HepG2 (cell line): ENCODE results near the gene NAALADL1. TPM values are rescaled to one million over a fixed set of nuclear protein-coding genes. Genes with fewer than 3 reads are reported as not detected.

Experiments
- ATAC-seq: fragments of 200-7000 bp; cut with Tn5 transposase; 3 replicates; pipeline ENCODE4 v1.9.1; 2020; ENCODE audit warnings: mild to moderate bottlenecking, moderate library complexity
- BruUV-seq: library from RNA; stranded (reverse); fragments of 400-500 nt; replicated peaks from 2 replicates; lab custom pipeline; 2021; lab: Mats Ljungman, UMichigan
- CTCF ChIA-PET: fragments of 300-600 bp; formaldehyde crosslinking; extraction: SDS; loops from one replicate; lab custom pipeline; 2021; ENCODE audit warnings: low total read pairs, inconsistent platforms, low intra/inter-chr PET ratio; lab: Yijun Ruan, JAX
- POLR2A ChIA-PET: fragments of 350-600 bp; sonication (Branson Sonifier 250); formaldehyde crosslinking; loops from one replicate; lab custom pipeline; 2020; ENCODE audit warnings: antibody characterized with exemption, inconsistent platforms; lab: Yijun Ruan, JAX
- DNase-seq: peaks from one replicate; pipeline ENCODE4 v3.0.0-alpha.2; 2015; ENCODE audit warnings: low spot score
- FAIRE-seq: peaks from 3 replicates; lab custom pipeline; 2011; peaks lifted over from hg19 to GRCh38; lab: Jason Lieb, UNC
- H2AFZ ChIP-seq: one replicate; pipeline ENCODE4 v1.6.1; 2011; ENCODE audit warnings: low read length, inconsistent platforms
- H3K27ac ChIP-seq: fragments of 300-600 bp; 3 replicates; pipeline ENCODE4 v1.8.0; 2011; ENCODE audit warnings: mixed run types, mild to moderate bottlenecking, mixed read lengths, low read length, inconsistent platforms; ENCODE audit not compliant: insufficient read depth; ENCODE audit errors: extremely low read length
- H3K27me3 ChIP-seq, 2 experiments: fragments of 200-600 bp in 1 of 2; 2 replicates in 1 of 2; 3 replicates in 1 of 2; pipeline versions ENCODE4 v1.6.0 to v1.8.0; 2011; ENCODE audit warnings: low read length in 2 of 2, mild to moderate bottlenecking in 2 of 2, moderate library complexity in 2 of 2, inconsistent platforms in 1 of 2; ENCODE audit not compliant: insufficient read depth in 2 of 2, control insufficient read depth in 1 of 2
- H3K36me3 ChIP-seq, 2 experiments: fragments of 200-600 bp in 1 of 2; replicated peaks in 1 of 2; 2 replicates in 1 of 2; 3 replicates in 1 of 2; pipeline versions ENCODE4 v1.5.1 to v1.8.0; 2011; ENCODE audit warnings: low read length in 2 of 2, inconsistent platforms in 1 of 2; ENCODE audit not compliant: insufficient read depth in 2 of 2, control insufficient read depth in 1 of 2
- H3K4me1 ChIP-seq: 2 replicates; pipeline ENCODE4 v1.5.1; 2012; ENCODE audit warnings: low read length, inconsistent platforms; ENCODE audit not compliant: insufficient read depth
- H3K4me2 ChIP-seq: 2 replicates; pipeline ENCODE4 v1.6.0; 2011; ENCODE audit warnings: low read depth, low read length, inconsistent platforms
- H3K4me3 ChIP-seq, 3 experiments: fragments of 200-600 bp in 1 of 3; sonication (generic), shearing (Covaris generic) in 1 of 3; replicated peaks in 1 of 3; 2 replicates each; pipeline ENCODE4 v1.5.1; 2011 to 2016; ENCODE audit warnings: low read length in 3 of 3, inconsistent platforms in 2 of 3, low read depth in 2 of 3, mild to moderate bottlenecking in 2 of 3, control low read depth in 1 of 3, mixed read lengths in 1 of 3; ENCODE audit not compliant: insufficient read depth in 1 of 3
- H3K79me2 ChIP-seq: one replicate; pipeline ENCODE4 v1.6.1; 2011; ENCODE audit warnings: low read length, inconsistent platforms; ENCODE audit not compliant: insufficient read depth
- H3K9ac ChIP-seq: 2 replicates; pipeline ENCODE4 v1.6.0; 2011; ENCODE audit warnings: mild to moderate bottlenecking, low read depth, low read length, inconsistent platforms; ENCODE audit not compliant: insufficient read depth
- H3K9me3 ChIP-seq: 2 replicates; pipeline ENCODE4 v1.5.1; 2012; ENCODE audit warnings: mild to moderate bottlenecking, low read length
- H4K20me1 ChIP-seq: 2 replicates; pipeline ENCODE4 v1.6.0; 2011; ENCODE audit warnings: inconsistent platforms, mild to moderate bottlenecking, low read length, moderate library complexity; ENCODE audit not compliant: insufficient read depth
- ARID2 ChIP-seq: sonication (generic); formaldehyde crosslinking; IDR thresholded peaks from 2 replicates; pipeline ENCODE4 v1.8.1; 2022; ENCODE audit warnings: mild to moderate bottlenecking, missing genetic modification reagents, borderline replicate concordance
- BORCS8-MEF2B ChIP-seq: sonication (generic); formaldehyde crosslinking; IDR thresholded peaks from 2 replicates; pipeline ENCODE4 v1.8.0; 2022; ENCODE audit warnings: mild to moderate bottlenecking, missing genetic modification reagents
- DMAP1 ChIP-seq: IDR thresholded peaks from 2 replicates; pipeline ENCODE4 v1.6.1; 2016
- GABPB1 ChIP-seq: IDR thresholded peaks from 2 replicates; pipeline ENCODE4 v1.6.1; 2016; ENCODE audit warnings: mild to moderate bottlenecking, missing genetic modification reagents, moderate library complexity, missing compliant biosample characterization
- GATAD2A ChIP-seq: IDR thresholded peaks from 2 replicates; pipeline ENCODE4 v1.6.1; 2016
- GLI4 ChIP-seq: sonication (generic); formaldehyde crosslinking; IDR thresholded peaks from 2 replicates; pipeline ENCODE4 v1.5.1; 2020; ENCODE audit warnings: missing genetic modification reagents, mild to moderate bottlenecking, moderate library complexity, borderline replicate concordance
- HOXD1 ChIP-seq: sonication (generic); formaldehyde crosslinking; IDR thresholded peaks from 2 replicates; pipeline ENCODE4 v1.5.0; 2020; ENCODE audit warnings: missing genetic modification reagents
- IRF9 ChIP-seq: sonication (generic); formaldehyde crosslinking; IDR thresholded peaks from 2 replicates; pipeline ENCODE4 v1.8.0; 2022; ENCODE audit warnings: missing genetic modification reagents, mild to moderate bottlenecking, borderline replicate concordance
- KIAA2018 ChIP-seq: sonication (generic); formaldehyde crosslinking; IDR thresholded peaks from 2 replicates; pipeline ENCODE4 v1.5.0; 2020; ENCODE audit warnings: mild to moderate bottlenecking, missing genetic modification reagents, borderline replicate concordance
- PHF21A ChIP-seq: sonication (generic); formaldehyde crosslinking; IDR thresholded peaks from 2 replicates; pipeline ENCODE4 v1.5.0; 2020; ENCODE audit warnings: mild to moderate bottlenecking, missing genetic modification reagents
- RXRA ChIP-seq: sonication (generic); formaldehyde crosslinking; IDR thresholded peaks from 2 replicates; pipeline ENCODE4 v1.5.1; 2020; ENCODE audit warnings: missing genetic modification reagents
- UBTF ChIP-seq: sonication (generic); formaldehyde crosslinking; IDR thresholded peaks from 2 replicates; pipeline ENCODE4 v1.4.0; 2020; ENCODE audit warnings: mild to moderate bottlenecking, missing genetic modification reagents
- ZNF274 ChIP-seq: sonication (generic); formaldehyde crosslinking; IDR thresholded peaks from 2 replicates; pipeline ENCODE4 v1.5.1; 2020; ENCODE audit warnings: mild to moderate bottlenecking, missing genetic modification reagents
- WGBS: methylation state at CpG from one replicate; pipeline ENCODE4 v1.1.6; 2017; ENCODE audit warnings: low lambda C conversion rate; 5-methylcytosine and 5-hydroxymethylcytosine counted together
- in situ Hi-C: cut with HindIII; loops from 2 replicates; pipeline ENCODE4 v1.10.0; 2017; ENCODE audit warnings: low pct_unique_long_range_greater_than_20kb; ENCODE audit not compliant: extremely low pct_ligation_motif_present
- intact Hi-C: fragments of 100-400 bp; cut with micrococcal nuclease; formaldehyde crosslinking; loops from one replicate; pipeline ENCODE4 v1.10.0; 2022; ENCODE audit not compliant: unreplicated experiment
- polyA plus RNA-seq, 8 experiments: library from polyadenylated mRNA; depleted of rRNA in 3 of 8; stranded (reverse) in 7 of 8; unstranded in 1 of 8; fragments of >200 nt; fragmentation: Illumina TruSeq in 4 of 8; extraction: Trizol in 4 of 8; gene quantifications; 2 replicates each; pipeline versions ENCODE4 v1.2.1 to v1.2.3, GENCODE V29; 2011 to 2016; ENCODE audit warnings: low read depth in 4 of 8, missing spikeins in 1 of 8, mixed read lengths in 1 of 8; ENCODE audit not compliant: insufficient read depth in 1 of 8
- total RNA-seq, 5 experiments: library from RNA; depleted of rRNA; stranded (reverse); fragments of >200 nt; fragmentation: Illumina TruSeq; extraction: Trizol; gene quantifications; 2 replicates each; pipeline ENCODE4 v1.2.3, GENCODE V29; 2016; ENCODE audit warnings: low read depth in 1 of 5

The NAALADL1 gene
- total and polyA plus RNA-seq, 2 of the 13 experiments (the other 11 are each of a cell fraction or from before 2014, with no cell fraction given), result 9.3 to 33.9 TPM

- H4K20me1 ChIP-seq, result no peaks in the 10 kb centered on the region
- peak overlapping the region; percentile 65 to 79 (median 67) for H3K4me3 ChIP-seq
- DNase-seq (no peak), FAIRE-seq (no peak), ATAC-seq (peak; percentile 68)
- ChIA-PET POLR2A (interaction anchor here (0.5 to 2.2 kb wide), 15 partner anchors 10 to 357 kb away, joined by 3 to 10 read pairs (median 5); partner anchors contain the start of genes ARL2, NEAT1, SAC3D1 and TM7SF2), CTCF (no interaction called here)
- H3K9me3 ChIP-seq, result no peaks in the 10 kb centered on the region
- peaks cover 37% of the 10 kb centered on the region for H3K4me1 ChIP-seq
- H3K9ac ChIP-seq, result peak overlapping the region; percentile 74
- H3K4me2 ChIP-seq, result peak overlapping the region; percentile 87
- peak overlapping the region; percentile 59 for H3K27ac ChIP-seq
- WGBS, result 0% methylated on average over 1 of the region's 11 CpGs
- H3K79me2 ChIP-seq, result no peaks in the 10 kb centered on the region
- no peaks in the 10 kb centered on the region for H3K36me3 ChIP-seq
- in situ Hi-C loops, result loop anchor here (5.0 kb wide), 1 partner anchor 39 kb away; the partner anchor contains the start of gene SNX15
- intact Hi-C loops, result no loop called here
- no peak overlapping the region for H2AFZ ChIP-seq
- TSS peak; percentile 63 for BruUV-seq
- no peaks in the 10 kb centered on the region for H3K27me3 ChIP-seq
- TF ChIP-seq IRF9 (no peak), KIAA2018 (CRISPR knock-in tag) (no peak), GATAD2A (CRISPR knock-in tag) (peak; percentile 19; the same call in 1 of the 2 replicates), DMAP1 (CRISPR knock-in tag) (peak; percentile 32; the same call in 1 of the 2 replicates), PHF21A (CRISPR knock-in tag) (no peak), ARID2 (CRISPR knock-in tag) (no peak), HOXD1 (0 out of 2 replicates have a peak, but pooled peaks have one; percentile 27), BORCS8-MEF2B (CRISPR knock-in tag) (0 out of 2 replicates have a peak, but pooled peaks have one; percentile 26), UBTF (peak; percentile 63; the same call in 1 of the 2 replicates), GABPB1 (peak; percentile 55; the same call in 1 of the 2 replicates), GLI4 (CRISPR knock-in tag) (0 out of 2 replicates have a peak, but pooled peaks have one; percentile 19), ZNF274 (CRISPR knock-in tag) (peak; percentile 26; the same call in 1 of the 2 replicates), RXRA (peak; percentile 25; the same call in 1 of the 2 replicates)
These were observed 8.0 kb upstream of the NAALADL1 start for GRCh38 chr11:65066315-65066714.
